H9 (cell line): ENCODE measurements around the gene TSPOAP1. TPM values are rescaled to one million over a fixed set of nuclear protein-coding genes. Genes with fewer than 3 reads are reported as not detected.

Source experiments
- DNase-seq: peaks from one replicate; pipeline ENCODE4 v3.0.0-alpha.2; 2017
- H2AFZ ChIP-seq: one replicate; pipeline ENCODE4 v1.6.1; 2013; ENCODE audit warnings: mild to moderate bottlenecking, low read length, control low read depth, moderate library complexity
- H2AK5ac ChIP-seq: 2 replicates; pipeline ENCODE4 v1.6.1; 2013; ENCODE audit warnings: low read length, control low read depth, mixed read lengths; ENCODE audit not compliant: insufficient read length
- H2BK120ac ChIP-seq: one replicate; pipeline ENCODE4 v1.6.1; 2013; ENCODE audit warnings: low read depth, mild to moderate bottlenecking, low read length, control low read depth, inconsistent platforms; ENCODE audit not compliant: poor library complexity, severe bottlenecking
- H2BK12ac ChIP-seq: 2 replicates; pipeline ENCODE4 v1.6.1; 2013; ENCODE audit warnings: low read length, control low read depth, mixed read lengths, low read depth; ENCODE audit not compliant: insufficient read length
- H2BK15ac ChIP-seq: 2 replicates; pipeline ENCODE4 v1.6.1; 2013; ENCODE audit warnings: low read depth, low read length, control low read depth
- H2BK20ac ChIP-seq: one replicate; pipeline ENCODE4 v1.6.1; 2013; ENCODE audit warnings: low read depth, mild to moderate bottlenecking, low read length, control low read depth, inconsistent platforms; ENCODE audit not compliant: poor library complexity, severe bottlenecking
- H2BK5ac ChIP-seq: 2 replicates; pipeline ENCODE4 v1.6.1; 2013; ENCODE audit warnings: low read length, control low read depth, mixed read lengths; ENCODE audit not compliant: insufficient read length
- H3K14ac ChIP-seq: 2 replicates; pipeline ENCODE4 v1.6.1; 2013; ENCODE audit warnings: low read length, control low read depth; ENCODE audit not compliant: insufficient read depth
- H3K18ac ChIP-seq: 2 replicates; pipeline ENCODE4 v1.6.1; 2013; ENCODE audit warnings: low read depth, mild to moderate bottlenecking, mixed read lengths, low read length, control low read depth; ENCODE audit not compliant: insufficient read length
- H3K23ac ChIP-seq: 2 replicates; pipeline ENCODE4 v1.6.1; 2013; ENCODE audit warnings: low read length, control low read depth, mixed read lengths, low read depth; ENCODE audit not compliant: insufficient read length
- H3K23me2 ChIP-seq: 2 replicates; pipeline ENCODE4 v1.6.1; 2013; ENCODE audit warnings: low read depth, mild to moderate bottlenecking, mixed read lengths, low read length, control low read depth; ENCODE audit not compliant: insufficient read length, poor library complexity, severe bottlenecking
- H3K27ac ChIP-seq: 2 replicates; pipeline ENCODE4 v1.5.1; 2013; ENCODE audit warnings: low read length, control low read depth, mixed read lengths, low read depth; ENCODE audit not compliant: insufficient read length
- H3K27me3 ChIP-seq: 2 replicates; pipeline ENCODE4 v1.6.1; 2013; ENCODE audit warnings: low read length, control low read depth, inconsistent platforms; ENCODE audit not compliant: insufficient read depth
- H3K4ac ChIP-seq: 2 replicates; pipeline ENCODE4 v1.6.1; 2013; ENCODE audit warnings: low read depth, mild to moderate bottlenecking, control low read depth, inconsistent platforms, low read length, moderate library complexity
- H3K4me1 ChIP-seq: 2 replicates; pipeline ENCODE4 v1.6.1; 2013; ENCODE audit warnings: low read length, control low read depth, inconsistent platforms; ENCODE audit not compliant: insufficient read depth
- H3K4me2 ChIP-seq: 2 replicates; pipeline ENCODE4 v1.6.1; 2013; ENCODE audit warnings: low read length, control low read depth, mixed read lengths; ENCODE audit not compliant: insufficient read length, insufficient read depth
- H3K56ac ChIP-seq: 2 replicates; pipeline ENCODE4 v1.6.1; 2013; ENCODE audit warnings: low read depth, mild to moderate bottlenecking, mixed read lengths, low read length, control low read depth; ENCODE audit not compliant: insufficient read length
- H3K79me1 ChIP-seq: 2 replicates; pipeline ENCODE4 v1.6.1; 2013; ENCODE audit warnings: low read depth, mild to moderate bottlenecking, moderate library complexity, low read length, control low read depth, inconsistent platforms; ENCODE audit not compliant: insufficient read depth, poor library complexity, severe bottlenecking
- H3K79me2 ChIP-seq: 2 replicates; pipeline ENCODE4 v1.6.1; 2013; ENCODE audit warnings: low read length, control low read depth, inconsistent platforms; ENCODE audit not compliant: insufficient read depth
- H3K9ac ChIP-seq: 2 replicates; pipeline ENCODE4 v1.6.1; 2013; ENCODE audit warnings: low read length, control low read depth, mixed read lengths; ENCODE audit not compliant: insufficient read length; ENCODE audit errors: extremely low read depth
- H3K9me3 ChIP-seq: one replicate; pipeline ENCODE4 v1.6.1; 2013; ENCODE audit warnings: low read depth, low read length, inconsistent platforms; ENCODE audit not compliant: control insufficient read depth
- H3T11ph ChIP-seq: one replicate; pipeline ENCODE4 v1.6.1; 2013; ENCODE audit warnings: mild to moderate bottlenecking, low read length, control low read depth, inconsistent platforms
- H4K20me1 ChIP-seq: one replicate; pipeline ENCODE4 v1.6.1; 2013; ENCODE audit not compliant: control insufficient read depth, insufficient read length, insufficient read depth
- H4K5ac ChIP-seq: 2 replicates; pipeline ENCODE4 v1.6.1; 2013; ENCODE audit warnings: low read depth, mild to moderate bottlenecking, mixed read lengths, low read length, control low read depth; ENCODE audit not compliant: insufficient read length
- H4K8ac ChIP-seq: replicated peaks from 2 replicates; pipeline ENCODE4 v1.6.1; 2013; ENCODE audit warnings: low read length, control low read depth, mixed read lengths, low read depth; ENCODE audit not compliant: insufficient read length
- H4K91ac ChIP-seq: 2 replicates; pipeline ENCODE4 v1.6.1; 2013; ENCODE audit warnings: low read depth, mild to moderate bottlenecking, moderate library complexity, mixed read lengths, low read length, control low read depth; ENCODE audit not compliant: insufficient read length
- H3K27ac Mint-ChIP-seq, 3 experiments: 2 replicates in 2 of 3; 3 replicates in 1 of 3; pipeline ENCODE4 v1.8.0; 2020 to 2021; ENCODE audit warnings: mixed read lengths in 3 of 3, mild to moderate bottlenecking in 1 of 3, moderate library complexity in 1 of 3
- H3K27me3 Mint-ChIP-seq: 2 replicates; pipeline ENCODE4 v1.8.0; 2021; ENCODE audit warnings: low read depth, mild to moderate bottlenecking, moderate library complexity, mixed read lengths
- H3K36me3 Mint-ChIP-seq, 3 experiments: 2 replicates in 2 of 3; 3 replicates in 1 of 3; pipeline ENCODE4 v1.8.0; 2020 to 2021; ENCODE audit warnings: low read depth in 3 of 3, mixed read lengths in 3 of 3; ENCODE audit not compliant: insufficient read depth in 1 of 3
- H3K4me1 Mint-ChIP-seq, 2 experiments: 2 replicates each; pipeline ENCODE4 v1.8.0; 2020; ENCODE audit warnings: mixed read lengths in 2 of 2
- H3K4me3 Mint-ChIP-seq, 2 experiments: 2 replicates in 1 of 2; 3 replicates in 1 of 2; pipeline ENCODE4 v1.8.0; 2020 to 2021; ENCODE audit warnings: mild to moderate bottlenecking in 2 of 2, mixed read lengths in 2 of 2, moderate library complexity in 1 of 2
- H3K9me3 Mint-ChIP-seq, 2 experiments: 2 replicates in 1 of 2; 3 replicates in 1 of 2; pipeline ENCODE4 v1.8.0; 2020; ENCODE audit warnings: mild to moderate bottlenecking in 2 of 2, mixed read lengths in 2 of 2, moderate library complexity in 1 of 2
- CTCF ChIP-seq: fragments of 200-600 bp; sonication (generic); conservative IDR thresholded peaks from 3 replicates; pipeline ENCODE4 v1.8.0; 2021; ENCODE audit warnings: antibody characterized with exemption, mild to moderate bottlenecking
- WGBS: extraction: QIAGEN DNeasy Blood & Tissue Kit; methylation state at CpG from one replicate; pipeline ENCODE4 v1.1.7; 2013; ENCODE audit warnings: missing lambda C conversion rate, low lambda C conversion rate, mixed read lengths; ENCODE audit not compliant: insufficient read length; ENCODE audit errors: extremely low coverage; 5-methylcytosine and 5-hydroxymethylcytosine counted together
- total RNA-seq: library from RNA; stranded (reverse); gene quantifications from 2 replicates; pipeline ENCODE4 v1.2.1, GENCODE V29; 2021

TSPOAP1 gene
- total RNA-seq, 1 experiment from 2014 or later, result 17.3 TPM

DNA sequence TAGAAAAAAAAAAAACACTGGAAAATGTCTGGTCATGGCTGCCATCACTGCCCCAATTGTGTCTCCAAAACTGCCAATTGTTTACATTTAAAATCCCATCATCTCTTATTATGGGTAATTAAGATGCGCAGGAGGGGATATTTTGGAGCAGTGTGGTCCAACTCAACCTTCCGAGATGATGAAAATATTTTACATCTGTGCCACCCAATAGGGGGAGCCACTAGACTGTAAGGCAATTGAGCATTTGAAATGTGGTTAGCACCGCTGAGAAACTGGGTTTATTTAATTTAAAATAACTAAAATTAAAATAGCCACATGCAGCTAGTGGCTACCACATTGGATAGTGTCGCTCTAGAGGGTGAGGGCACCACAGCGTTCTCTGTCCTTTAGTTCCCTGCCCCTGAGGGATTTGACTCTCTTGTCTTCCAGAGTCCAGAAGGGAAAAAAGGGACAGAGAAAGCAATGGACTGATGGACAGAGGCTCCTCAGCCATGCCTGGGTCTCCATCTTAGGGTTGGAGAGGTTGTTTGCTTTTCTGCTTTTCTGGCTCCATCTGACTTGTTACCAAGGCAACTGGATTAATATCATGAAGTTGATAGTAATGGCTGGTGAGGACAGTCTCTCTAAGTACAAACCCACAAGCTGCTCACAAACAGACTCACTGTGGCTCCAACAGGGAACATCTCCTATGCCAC lies 51.3 kb downstream of the TSPOAP1 start:
- H3K4me1 ChIP-seq, result no peaks in the 10 kb centered on the region
- H2BK120ac ChIP-seq, result no peak overlapping the region
- H4K91ac ChIP-seq, result no peak overlapping the region
- Mint-ChIP-seq H3K36me3 (no peaks in the 10 kb centered on the region; a peak in 1 of 7 replicates), H3K27me3 (peaks cover 15% of the 10 kb centered on the region), H3K9me3 (no peaks in the 10 kb centered on the region), H3K4me1 (peaks cover 4 to 6% of the 10 kb centered on the region in 2 experiments; a peak in 1 of 4 replicates), H3K4me3 (no peak overlapping the region), H3K27ac (peak overlapping the region in 1 of 3 experiments; percentile 52; a peak in 1 of 7 replicates)
- no peak overlapping the region for H3T11ph ChIP-seq
- no peak overlapping the region for H2BK5ac ChIP-seq
- H3K79me2 ChIP-seq, result no peaks in the 10 kb centered on the region
- H3K4ac ChIP-seq, result no peak overlapping the region
- no peaks in the 10 kb centered on the region for H4K20me1 ChIP-seq
- H2BK15ac ChIP-seq, result no peak overlapping the region
- no peak overlapping the region for H4K5ac ChIP-seq
- no peak overlapping the region for H3K56ac ChIP-seq
- no peak overlapping the region for H3K27ac ChIP-seq
- no peak overlapping the region for H3K4me2 ChIP-seq
- H2AK5ac ChIP-seq, result no peak overlapping the region
- no peak overlapping the region for H3K23ac ChIP-seq
- H3K79me1 ChIP-seq, result no peaks in the 10 kb centered on the region
- H4K8ac ChIP-seq, result no peak overlapping the region
- H2AFZ ChIP-seq, result no peak overlapping the region
- no peak overlapping the region for H2BK20ac ChIP-seq
- H3K14ac ChIP-seq, result no peak overlapping the region
- no peaks in the 10 kb centered on the region for H3K23me2 ChIP-seq
- H3K18ac ChIP-seq, result no peak overlapping the region
- H3K27me3 ChIP-seq, result no peaks in the 10 kb centered on the region
- TF ChIP-seq CTCF, result peak; percentile 70
- H2BK12ac ChIP-seq, result no peak overlapping the region
- H3K9ac ChIP-seq, result no peak overlapping the region
- no peaks in the 10 kb centered on the region for H3K9me3 ChIP-seq
- WGBS, result no CpG with 5 or more reads among the region's 5 CpGs
- no peak for DNase-seq
